ENCODE results near the gene SLIT3. TPM values are rescaled to one million over a fixed set of nuclear protein-coding genes. Genes with fewer than 3 reads are reported as not detected.

Gene SLIT3
- total RNA-seq, 2 experiments from 2014 or later = 0.20 to 0.43 TPM

GRCh38 chr5:168723037-168723436 is 577.9 kb downstream of the SLIT3 start:
- no peak for DNase-seq
- Mint-ChIP-seq H3K4me1 (no peaks in the 10 kb centered on the region), H3K36me3 (no peaks in the 10 kb centered on the region)

GRCh38 chr5:168721966-168722365 is 579.0 kb downstream of the SLIT3 start:
- no peaks in the 10 kb centered on the region for H3K4me1 Mint-ChIP-seq

More at GRCh38 chr5:168723037-168723436, 577.9 kb downstream of the SLIT3 start:
- no peak overlapping the region for H3K27ac Mint-ChIP-seq
- H3K9me3 Mint-ChIP-seq = peaks cover 7% of the 10 kb centered on the region
- H3K4me3 Mint-ChIP-seq = no peak overlapping the region
- peaks cover 44% of the 10 kb centered on the region for H3K27me3 Mint-ChIP-seq

GRCh38 chr5:168721002-168721753 is 579.8 kb downstream of the SLIT3 start:
- no peaks in the 10 kb centered on the region for H3K4me1 Mint-ChIP-seq
- H3K27me3 Mint-ChIP-seq = peaks cover 44% of the 10 kb centered on the region
- H3K36me3 Mint-ChIP-seq = no peaks in the 10 kb centered on the region
- no peaks in the 10 kb centered on the region for H3K9me3 Mint-ChIP-seq
- H3K4me3 Mint-ChIP-seq = no peak overlapping the region
- no peak overlapping the region for H3K27ac Mint-ChIP-seq
- no peak for DNase-seq

More at GRCh38 chr5:168721966-168722365, 579.0 kb downstream of the SLIT3 start:
- no peak overlapping the region for H3K27ac Mint-ChIP-seq
- DNase-seq = no peak
- H3K4me3 Mint-ChIP-seq = no peak overlapping the region
- H3K9me3 Mint-ChIP-seq = no peaks in the 10 kb centered on the region
- H3K36me3 Mint-ChIP-seq = no peaks in the 10 kb centered on the region
- peaks cover 44% of the 10 kb centered on the region for H3K27me3 Mint-ChIP-seq

- Mint-ChIP-seq H3K4me3 (no peak overlapping the region), H3K27me3 (peaks cover 40% of the 10 kb centered on the region), H3K36me3 (no peaks in the 10 kb centered on the region), H3K27ac (no peak overlapping the region), H3K4me1 (no peaks in the 10 kb centered on the region), H3K9me3 (no peaks in the 10 kb centered on the region)
- DNase-seq = no peak
Observed at GRCh38 chr5:168720575-168720974, 580.4 kb downstream of the SLIT3 start.

GRCh38 chr5:168714046-168714445 is 586.9 kb downstream of the SLIT3 start:
- no peaks in the 10 kb centered on the region for H3K4me1 Mint-ChIP-seq
- H3K9me3 Mint-ChIP-seq = no peaks in the 10 kb centered on the region
- no peak overlapping the region for H3K4me3 Mint-ChIP-seq
- H3K36me3 Mint-ChIP-seq = no peaks in the 10 kb centered on the region
- peaks cover 5% of the 10 kb centered on the region for H3K27me3 Mint-ChIP-seq
- no peak for DNase-seq
- H3K27ac Mint-ChIP-seq = no peak overlapping the region

- Mint-ChIP-seq H3K4me1 (no peaks in the 10 kb centered on the region), H3K9me3 (no peaks in the 10 kb centered on the region), H3K27me3 (no peaks in the 10 kb centered on the region), H3K4me3 (no peak overlapping the region), H3K27ac (no peak overlapping the region), H3K36me3 (no peaks in the 10 kb centered on the region)
- no peak for DNase-seq
Observed at GRCh38 chr5:168713051-168713450, 587.9 kb downstream of the SLIT3 start.

- Mint-ChIP-seq H3K4me1 (no peaks in the 10 kb centered on the region), H3K36me3 (no peaks in the 10 kb centered on the region), H3K27ac (no peak overlapping the region), H3K9me3 (no peaks in the 10 kb centered on the region), H3K27me3 (no peaks in the 10 kb centered on the region), H3K4me3 (no peak overlapping the region)
- no peak for DNase-seq
Observed at GRCh38 chr5:168712280-168712924, 588.5 kb downstream of the SLIT3 start.

- H3K27ac Mint-ChIP-seq = no peak overlapping the region
Observed at GRCh38 chr5:168710706-168711105, 590.2 kb downstream of the SLIT3 start.

GRCh38 chr5:168707716-168708695 is 592.9 kb downstream of the SLIT3 start:
- no peaks in the 10 kb centered on the region for H3K27me3 Mint-ChIP-seq
- H3K4me3 Mint-ChIP-seq = no peak overlapping the region
- no peak for DNase-seq
- H3K36me3 Mint-ChIP-seq = no peaks in the 10 kb centered on the region
- no peak overlapping the region for H3K27ac Mint-ChIP-seq
- no peaks in the 10 kb centered on the region for H3K4me1 Mint-ChIP-seq
- no peaks in the 10 kb centered on the region for H3K9me3 Mint-ChIP-seq

More at GRCh38 chr5:168710706-168711105, 590.2 kb downstream of the SLIT3 start:
- Mint-ChIP-seq H3K27me3 (no peaks in the 10 kb centered on the region), H3K9me3 (no peaks in the 10 kb centered on the region), H3K4me1 (no peaks in the 10 kb centered on the region), H3K36me3 (no peaks in the 10 kb centered on the region), H3K4me3 (no peak overlapping the region)
- DNase-seq = no peak

GRCh38 chr5:168706655-168707069 is 594.3 kb downstream of the SLIT3 start:
- DNase-seq = peak; percentile 32
- no peaks in the 10 kb centered on the region for H3K36me3 Mint-ChIP-seq
- H3K27me3 Mint-ChIP-seq = no peaks in the 10 kb centered on the region
- H3K27ac Mint-ChIP-seq = no peak overlapping the region
- no peaks in the 10 kb centered on the region for H3K9me3 Mint-ChIP-seq
- H3K4me1 Mint-ChIP-seq = no peaks in the 10 kb centered on the region
- H3K4me3 Mint-ChIP-seq = no peak overlapping the region

- Mint-ChIP-seq H3K27me3 (no peaks in the 10 kb centered on the region), H3K4me3 (no peak overlapping the region), H3K4me1 (no peaks in the 10 kb centered on the region), H3K9me3 (no peaks in the 10 kb centered on the region), H3K27ac (no peak overlapping the region), H3K36me3 (no peaks in the 10 kb centered on the region)
- no peak for DNase-seq
Observed at GRCh38 chr5:168705321-168705720, 595.6 kb downstream of the SLIT3 start.

- Mint-ChIP-seq H3K27me3 (no peaks in the 10 kb centered on the region), H3K27ac (no peak overlapping the region), H3K9me3 (no peaks in the 10 kb centered on the region), H3K4me3 (no peak overlapping the region), H3K36me3 (no peaks in the 10 kb centered on the region), H3K4me1 (no peaks in the 10 kb centered on the region)
- DNase-seq = no peak
Observed at GRCh38 chr5:168702511-168702910, 598.4 kb downstream of the SLIT3 start.

- no peak overlapping the region for H3K27ac Mint-ChIP-seq
Observed at GRCh38 chr5:168701641-168702040, 599.3 kb downstream of the SLIT3 start.

GRCh38 chr5:168699002-168699401 is 601.9 kb downstream of the SLIT3 start:
- no peak overlapping the region for H3K27ac Mint-ChIP-seq
- no peaks in the 10 kb centered on the region for H3K36me3 Mint-ChIP-seq
- H3K9me3 Mint-ChIP-seq = no peaks in the 10 kb centered on the region
- H3K4me3 Mint-ChIP-seq = no peak overlapping the region
- no peaks in the 10 kb centered on the region for H3K27me3 Mint-ChIP-seq
- no peak for DNase-seq
- H3K4me1 Mint-ChIP-seq = no peaks in the 10 kb centered on the region

More at GRCh38 chr5:168701641-168702040, 599.3 kb downstream of the SLIT3 start:
- Mint-ChIP-seq H3K27me3 (no peaks in the 10 kb centered on the region), H3K4me1 (no peaks in the 10 kb centered on the region), H3K9me3 (no peaks in the 10 kb centered on the region), H3K36me3 (no peaks in the 10 kb centered on the region), H3K4me3 (no peak overlapping the region)
- no peak for DNase-seq
